HCT116 (cell line): ENCODE data around the gene DPRX. TPM values are rescaled to one million over a fixed set of nuclear protein-coding genes. Genes with fewer than 3 reads are reported as not detected.

ENCODE experiments used
- ATAC-seq: fragments of 200-7000 bp; cut with Tn5 transposase; 2 replicates; pipeline ENCODE4 v1.9.1; 2020; ENCODE audit warnings: mild to moderate bottlenecking, moderate library complexity
- BruUV-seq: library from RNA; stranded (reverse); fragments of 400-500 nt; replicated peaks from 2 replicates; lab custom pipeline; 2021; lab: Mats Ljungman, UMichigan
- CTCF ChIA-PET: fragments of 300-600 bp; sonication (Branson Sonifier 250); formaldehyde crosslinking; loops from one replicate; lab custom pipeline; 2021; ENCODE audit warnings: antibody characterized with exemption; lab: Charles Lee
- POLR2A ChIA-PET: fragments of 300-600, 350-600 bp; sonication (Branson Sonifier 250); formaldehyde crosslinking; loops from one replicate; lab custom pipeline; 2021; ENCODE audit warnings: antibody characterized with exemption; lab: Charles Lee
- RAD21 ChIA-PET, 2 experiments: fragments of 300-600 bp; sonication (Branson Sonifier 250); formaldehyde crosslinking; loops; one replicate each; lab custom pipeline; 2023; ENCODE audit warnings: low total read pairs in 2 of 2; ENCODE audit not compliant: uncharacterized antibody in 2 of 2, unreplicated experiment in 2 of 2, low non-redundant PET in 1 of 2; lab: Charles Lee
- DNase-seq: peaks from one replicate; pipeline ENCODE4 v3.0.0-alpha.2; 2010; ENCODE audit warnings: low read depth, low spot score
- H2AFZ ChIP-seq: fragments of 200-600 bp; shearing (Covaris generic), sonication (generic); 2 replicates; pipeline ENCODE4 v1.6.1; 2017; ENCODE audit warnings: low read depth, mixed run types, mixed read lengths, antibody characterized with exemption, low read length; ENCODE audit not compliant: poor library complexity, severe bottlenecking
- H3K27ac ChIP-seq: 2 replicates; pipeline ENCODE4 v1.5.1; 2012; ENCODE audit warnings: low read depth, low read length
- H3K27me3 ChIP-seq: fragments of 200-600 bp; sonication (generic); 2 replicates; pipeline ENCODE4 v1.6.1; 2016; ENCODE audit warnings: mixed run types, low read length, mixed read lengths; ENCODE audit not compliant: insufficient read depth
- H3K36me3 ChIP-seq, 2 experiments: fragments of 200-500 bp in 1 of 2; fragments of 200-600 bp in 1 of 2; sonication (Bioruptor generic) in 1 of 2; sonication (generic) in 1 of 2; 2 replicates each; pipeline versions ENCODE4 v1.5.1 to v1.6.1; 2014 to 2016; ENCODE audit warnings: low read length in 2 of 2, inconsistent platforms in 1 of 2, mixed read lengths in 1 of 2, mixed run types in 1 of 2; ENCODE audit not compliant: insufficient read depth in 2 of 2, control insufficient read depth in 1 of 2
- H3K4me1 ChIP-seq, 2 experiments: fragments of 200-600 bp in 1 of 2; sonication (generic) in 1 of 2; 2 replicates each; pipeline versions ENCODE4 v1.5.1 to v1.6.1; 2012 to 2017; ENCODE audit warnings: low read length in 2 of 2, inconsistent platforms in 1 of 2, mild to moderate bottlenecking in 1 of 2, mixed read lengths in 1 of 2, mixed run types in 1 of 2, moderate library complexity in 1 of 2; ENCODE audit not compliant: insufficient read depth in 2 of 2, control insufficient read depth in 1 of 2
- H3K4me2 ChIP-seq: fragments of 200-600 bp; sonication (generic); 2 replicates; pipeline ENCODE4 v1.6.1; 2017; ENCODE audit warnings: mixed run types, low read length, mixed read lengths
- H3K4me3 ChIP-seq, 2 experiments: fragments of 200-600 bp in 1 of 2; sonication (generic) in 1 of 2; replicated peaks in 1 of 2; 2 replicates each; pipeline ENCODE4 v1.5.1; 2011 to 2016; ENCODE audit warnings: low read length in 2 of 2, control low read depth in 1 of 2, low read depth in 1 of 2, mild to moderate bottlenecking in 1 of 2, mixed read lengths in 1 of 2, mixed run types in 1 of 2
- H3K79me2 ChIP-seq: fragments of 200-600 bp; sonication (generic); 2 replicates; pipeline ENCODE4 v1.6.1; 2017; ENCODE audit warnings: mild to moderate bottlenecking, mixed run types, low read length, moderate library complexity, mixed read lengths; ENCODE audit not compliant: insufficient read depth
- H3K9ac ChIP-seq: fragments of 200-600 bp; sonication (generic); 2 replicates; pipeline ENCODE4 v1.6.1; 2016; ENCODE audit warnings: low read length, mixed read lengths
- H3K9me2 ChIP-seq: fragments of 200-600 bp; sonication (generic), shearing (Covaris generic); 2 replicates; pipeline ENCODE4 v1.6.1; 2017; ENCODE audit warnings: mixed run types, mild to moderate bottlenecking, moderate library complexity; ENCODE audit not compliant: insufficient read depth
- H3K9me3 ChIP-seq, 2 experiments: fragments of 200-500 bp in 1 of 2; fragments of 200-600 bp in 1 of 2; sonication (Bioruptor generic) in 1 of 2; sonication (generic) in 1 of 2; 2 replicates each; pipeline ENCODE4 v1.6.1; 2014 to 2017; ENCODE audit warnings: low read length in 2 of 2, mixed read lengths in 2 of 2, inconsistent platforms in 1 of 2, low read depth in 1 of 2, mild to moderate bottlenecking in 1 of 2, mixed run types in 1 of 2, moderate library complexity in 1 of 2; ENCODE audit not compliant: control insufficient read depth in 1 of 2, insufficient read depth in 1 of 2
- H4K20me1 ChIP-seq: fragments of 200-600 bp; sonication (generic), shearing (Covaris generic); 2 replicates; pipeline ENCODE4 v1.6.1; 2017; ENCODE audit warnings: mixed run types, mild to moderate bottlenecking, moderate library complexity; ENCODE audit not compliant: insufficient read depth
- CBX3 ChIP-seq: IDR thresholded peaks from 2 replicates; pipeline ENCODE4 v1.6.1; 2012; ENCODE audit warnings: low read depth
- CEBPB ChIP-seq: IDR thresholded peaks from 2 replicates; pipeline ENCODE4 v1.6.1; 2012; ENCODE audit warnings: low read depth
- EGR1 ChIP-seq: IDR thresholded peaks from 2 replicates; pipeline ENCODE4 v1.6.1; 2012; ENCODE audit warnings: low read depth
- EZH2phosphoT487 ChIP-seq: fragments of 200-600 bp; IDR thresholded peaks from 2 replicates; pipeline ENCODE4 v1.6.1; 2018; ENCODE audit warnings: antibody characterized with exemption, borderline replicate concordance
- FOSL1 ChIP-seq: IDR thresholded peaks from 2 replicates; pipeline ENCODE4 v1.6.1; 2012; ENCODE audit warnings: low read depth
- JUND ChIP-seq: IDR thresholded peaks from 2 replicates; pipeline ENCODE4 v1.6.1; 2012
- MAX ChIP-seq: IDR thresholded peaks from 2 replicates; pipeline ENCODE4 v1.6.1; 2012
- RAD21 ChIP-seq: IDR thresholded peaks from 2 replicates; pipeline ENCODE4 v1.6.1; 2012; ENCODE audit warnings: low read depth, mild to moderate bottlenecking
- YY1 ChIP-seq: IDR thresholded peaks from 2 replicates; pipeline ENCODE4 v1.6.1; 2011; ENCODE audit warnings: low read length, low read depth, moderate library complexity, mild to moderate bottlenecking; ENCODE audit not compliant: insufficient replicate concordance; ENCODE audit errors: extremely low read depth
- ZFX ChIP-seq: fragments of 450-650 bp; IDR thresholded peaks from 2 replicates; pipeline ENCODE4 v1.6.1; 2017
- intact Hi-C: fragments of 100-400 bp; cut with micrococcal nuclease; formaldehyde crosslinking; loops from 2 replicates; pipeline ENCODE4 v1.10.0; 2022
- total RNA-seq: library from RNA; stranded (reverse); gene quantifications from one replicate; pipeline ENCODE4 v1.2.1, GENCODE V29; 2021; ENCODE audit not compliant: unreplicated experiment

The DPRX gene
- total RNA-seq, 1 experiment from 2014 or later, result not detected

- ATAC-seq, result no peak
- Histone ChIP-seq H3K4me2 (no peak overlapping the region), H3K36me3 (no peaks in the 10 kb centered on the region), H3K27me3 (no peaks in the 10 kb centered on the region), H3K79me2 (no peaks in the 10 kb centered on the region)
- POLR2A ChIA-PET, result no interaction called here
- TF ChIP-seq RAD21, result no peak
- no peak for TF ChIP-seq ZFX
- TF ChIP-seq YY1, result no peak
- TF ChIP-seq CBX3, result no peak
- TF ChIP-seq EGR1, result no peak
- TF ChIP-seq, all 23 proteins: peak for 0
- Histone ChIP-seq H4K20me1 (no peaks in the 10 kb centered on the region), H3K4me1 (no peaks in the 10 kb centered on the region), H3K9ac (no peak overlapping the region), H3K9me3 (peaks cover 0 to 13% of the 10 kb centered on the region in 2 experiments; a peak in 1 of 4 replicates), H3K27ac (no peak overlapping the region), H2AFZ (no peak overlapping the region), H3K4me3 (no peak overlapping the region), H3K9me2 (no peaks in the 10 kb centered on the region)
- DNase-seq, result no peak
- ChIA-PET CTCF (no interaction called here), RAD21 (no interaction called here)
- intact Hi-C loops, result no loop called here
- no TSS peak for BruUV-seq
Measured at GRCh38 chr19:53626486-53626885, 5.3 kb upstream of the DPRX start.

- BruUV-seq, result no TSS peak
- ChIA-PET POLR2A (no interaction called here), CTCF (no interaction called here), RAD21 (no interaction called here)
- H3K27ac ChIP-seq, result no peak overlapping the region
- no peak for TF ChIP-seq CEBPB
- no peak for TF ChIP-seq MAX
- no peak for TF ChIP-seq FOSL1
- no peak for TF ChIP-seq EZH2phosphoT487
- TF ChIP-seq JUND, result no peak
- no peak for TF ChIP-seq ZFX
- DNase-seq (no peak), ATAC-seq (no peak)
- H3K27me3 ChIP-seq, result no peaks in the 10 kb centered on the region
- no peaks in the 10 kb centered on the region for H3K79me2 ChIP-seq
- no peaks in the 10 kb centered on the region for H3K4me1 ChIP-seq
- no peaks in the 10 kb centered on the region for H3K36me3 ChIP-seq
- H3K9me2 ChIP-seq, result no peaks in the 10 kb centered on the region
- peaks cover 0 to 10% of the 10 kb centered on the region in 2 experiments; a peak in 1 of 4 replicates for H3K9me3 ChIP-seq
- H2AFZ ChIP-seq, result no peak overlapping the region
- H3K4me2 ChIP-seq, result no peak overlapping the region
- H4K20me1 ChIP-seq, result no peaks in the 10 kb centered on the region
- H3K4me3 ChIP-seq, result no peak overlapping the region
- no peak overlapping the region for H3K9ac ChIP-seq
- intact Hi-C loops, result no loop called here
Measured at GRCh38 chr19:53626976-53627375, 4.8 kb upstream of the DPRX start.
